GM10248 (cell line): ENCODE data around the gene HSPB2.

ENCODE experiments used
- CTCF ChIA-PET: fragments of 300-600 bp; sonication (Branson Sonifier 250); formaldehyde crosslinking; extraction: SDS; loops from one replicate; lab custom pipeline; 2021; ENCODE audit warnings: antibody characterized with exemption; lab: Yijun Ruan, JAX
- POLR2A ChIA-PET: fragments of 350-650 bp; sonication (Branson Sonifier 250); formaldehyde crosslinking; extraction: SDS; loops from one replicate; lab custom pipeline; 2020; ENCODE audit warnings: antibody characterized with exemption; lab: Yijun Ruan, JAX
- DNase-seq: peaks from one replicate; pipeline ENCODE4 v3.0.0; 2012; ENCODE audit errors: extremely low spot score
- TF ChIP-seq, protein P1 (sequence below): IDR thresholded peaks from 2 replicates; pipeline ENCODE4 v1.5.1; 2012; ENCODE audit warnings: mild to moderate bottlenecking, low read depth; ENCODE audit errors: extremely low read depth, missing control alignments, control extremely low read depth

The HSPB2 gene

DNA sequence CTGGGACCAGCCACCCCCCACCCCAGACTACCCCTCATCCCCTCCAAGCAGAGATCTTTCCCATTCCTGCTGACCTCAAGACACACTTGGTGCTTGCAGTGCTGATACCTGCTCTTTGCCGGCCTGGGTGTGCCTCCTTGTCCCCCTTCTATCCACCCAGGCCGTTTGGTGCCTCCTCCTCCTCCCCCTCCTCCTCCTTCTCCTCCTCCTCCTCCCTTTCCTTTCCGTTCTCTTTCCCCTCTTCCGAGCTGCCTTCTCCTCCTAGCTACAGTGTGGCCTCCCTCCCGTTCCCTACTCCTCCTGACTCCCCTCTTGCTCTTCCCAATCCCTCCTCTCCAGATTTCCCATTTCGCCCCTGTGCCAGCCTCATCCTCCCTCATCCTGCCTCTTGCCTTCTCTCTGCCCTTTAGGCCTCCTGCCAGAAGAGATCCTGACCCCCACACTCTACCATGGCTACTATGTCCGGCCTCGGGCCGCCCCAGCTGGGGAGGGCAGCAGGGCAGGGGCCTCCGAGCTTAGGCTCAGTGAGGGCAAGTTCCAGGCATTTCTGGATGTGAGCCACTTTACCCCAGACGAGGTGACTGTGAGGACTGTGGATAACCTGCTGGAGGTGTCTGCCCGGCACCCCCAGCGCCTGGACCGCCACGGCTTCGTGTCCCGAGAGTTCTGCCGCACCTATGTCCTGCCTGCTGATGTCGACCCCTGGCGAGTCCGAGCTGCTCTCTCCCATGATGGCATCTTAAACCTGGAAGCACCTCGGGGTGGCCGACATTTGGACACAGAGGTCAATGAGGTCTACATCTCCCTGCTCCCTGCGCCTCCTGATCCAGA lies 712 bp downstream of the HSPB2 start:
- TF ChIP-seq, protein P1, sequence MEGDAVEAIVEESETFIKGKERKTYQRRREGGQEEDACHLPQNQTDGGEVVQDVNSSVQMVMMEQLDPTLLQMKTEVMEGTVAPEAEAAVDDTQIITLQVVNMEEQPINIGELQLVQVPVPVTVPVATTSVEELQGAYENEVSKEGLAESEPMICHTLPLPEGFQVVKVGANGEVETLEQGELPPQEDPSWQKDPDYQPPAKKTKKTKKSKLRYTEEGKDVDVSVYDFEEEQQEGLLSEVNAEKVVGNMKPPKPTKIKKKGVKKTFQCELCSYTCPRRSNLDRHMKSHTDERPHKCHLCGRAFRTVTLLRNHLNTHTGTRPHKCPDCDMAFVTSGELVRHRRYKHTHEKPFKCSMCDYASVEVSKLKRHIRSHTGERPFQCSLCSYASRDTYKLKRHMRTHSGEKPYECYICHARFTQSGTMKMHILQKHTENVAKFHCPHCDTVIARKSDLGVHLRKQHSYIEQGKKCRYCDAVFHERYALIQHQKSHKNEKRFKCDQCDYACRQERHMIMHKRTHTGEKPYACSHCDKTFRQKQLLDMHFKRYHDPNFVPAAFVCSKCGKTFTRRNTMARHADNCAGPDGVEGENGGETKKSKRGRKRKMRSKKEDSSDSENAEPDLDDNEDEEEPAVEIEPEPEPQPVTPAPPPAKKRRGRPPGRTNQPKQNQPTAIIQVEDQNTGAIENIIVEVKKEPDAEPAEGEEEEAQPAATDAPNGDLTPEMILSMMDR: no peak

DNA sequence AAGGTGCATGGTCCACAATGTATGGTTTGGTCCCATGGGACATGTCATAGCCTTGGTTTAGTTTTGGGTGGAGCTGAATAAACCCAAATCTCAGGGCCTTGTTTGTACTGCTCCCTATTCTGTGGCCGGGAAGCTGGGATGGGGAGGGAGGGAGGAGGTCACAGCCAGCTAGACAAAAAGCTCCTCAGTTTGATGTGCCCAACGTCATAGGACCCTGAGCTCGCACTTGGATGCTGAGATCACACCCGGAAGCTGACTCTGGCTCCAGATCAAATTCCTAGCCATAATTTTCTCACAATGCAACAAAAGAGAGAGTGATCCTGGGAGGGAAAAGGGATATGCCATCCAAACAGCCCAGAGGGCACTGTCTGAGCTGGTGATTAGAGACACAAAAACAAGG lies 1.5 kb downstream of the HSPB2 start:
- ChIA-PET CTCF (interaction anchor here (1.1 to 2.9 kb wide), 6 partner anchors 8 to 68 kb away, joined by 3 to 16 read pairs (median 6); no protein-coding TSS in a partner anchor), POLR2A (no interaction called here)
- TF ChIP-seq, protein P1: no peak
- no peak for DNase-seq

More for the DNA sequence above, 712 bp downstream of the HSPB2 start:
- CTCF ChIA-PET: interaction anchor here (1.1 to 2.9 kb wide), 6 partner anchors 8 to 69 kb away, joined by 3 to 16 read pairs (median 6); no protein-coding TSS in a partner anchor
- POLR2A ChIA-PET: no interaction called here
- DNase-seq: no peak

DNA sequence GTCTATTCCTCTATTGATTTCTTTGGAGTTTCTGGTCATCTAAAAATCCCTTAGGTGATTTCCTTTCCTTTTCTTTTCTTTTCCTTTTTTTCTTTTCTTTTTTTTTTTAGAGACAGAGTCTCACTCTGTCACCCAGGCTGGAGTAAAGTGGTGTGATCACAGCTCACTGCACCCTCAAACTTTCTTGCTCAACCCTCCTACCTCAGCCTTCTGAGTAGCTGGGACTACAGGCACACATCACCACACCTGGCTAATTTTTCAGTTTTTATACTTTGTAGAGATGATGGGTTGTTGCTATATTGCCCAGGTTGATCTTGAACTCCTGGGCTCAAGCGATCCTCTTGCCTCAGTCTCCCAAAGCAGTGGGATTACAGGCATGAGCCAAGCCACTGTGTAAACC lies 4.2 kb downstream of the HSPB2 start:
- TF ChIP-seq, protein P1: no peak
- DNase-seq: no peak
- CTCF ChIA-PET: no interaction called here
- POLR2A ChIA-PET: no interaction called here

- no peak for DNase-seq
- TF ChIP-seq, protein P1: no peak
- ChIA-PET POLR2A (no interaction called here), CTCF (interaction anchor here (0.9 to 2.1 kb wide), 2 partner anchors 9 to 15 kb away, joined by 3 to 8 read pairs; no protein-coding TSS in a partner anchor)
These were observed 4.8 kb downstream of the HSPB2 start for GRCh38 chr11:111917312-111917711.

- TF ChIP-seq, protein P1: no peak
- ChIA-PET CTCF (interaction anchor here (0.9 to 2.1 kb wide), 2 partner anchors 9 to 14 kb away, joined by 3 to 8 read pairs; no protein-coding TSS in a partner anchor), POLR2A (no interaction called here)
- no peak for DNase-seq
These were observed 5.3 kb downstream of the HSPB2 start for GRCh38 chr11:111917788-111918187.

DNA sequence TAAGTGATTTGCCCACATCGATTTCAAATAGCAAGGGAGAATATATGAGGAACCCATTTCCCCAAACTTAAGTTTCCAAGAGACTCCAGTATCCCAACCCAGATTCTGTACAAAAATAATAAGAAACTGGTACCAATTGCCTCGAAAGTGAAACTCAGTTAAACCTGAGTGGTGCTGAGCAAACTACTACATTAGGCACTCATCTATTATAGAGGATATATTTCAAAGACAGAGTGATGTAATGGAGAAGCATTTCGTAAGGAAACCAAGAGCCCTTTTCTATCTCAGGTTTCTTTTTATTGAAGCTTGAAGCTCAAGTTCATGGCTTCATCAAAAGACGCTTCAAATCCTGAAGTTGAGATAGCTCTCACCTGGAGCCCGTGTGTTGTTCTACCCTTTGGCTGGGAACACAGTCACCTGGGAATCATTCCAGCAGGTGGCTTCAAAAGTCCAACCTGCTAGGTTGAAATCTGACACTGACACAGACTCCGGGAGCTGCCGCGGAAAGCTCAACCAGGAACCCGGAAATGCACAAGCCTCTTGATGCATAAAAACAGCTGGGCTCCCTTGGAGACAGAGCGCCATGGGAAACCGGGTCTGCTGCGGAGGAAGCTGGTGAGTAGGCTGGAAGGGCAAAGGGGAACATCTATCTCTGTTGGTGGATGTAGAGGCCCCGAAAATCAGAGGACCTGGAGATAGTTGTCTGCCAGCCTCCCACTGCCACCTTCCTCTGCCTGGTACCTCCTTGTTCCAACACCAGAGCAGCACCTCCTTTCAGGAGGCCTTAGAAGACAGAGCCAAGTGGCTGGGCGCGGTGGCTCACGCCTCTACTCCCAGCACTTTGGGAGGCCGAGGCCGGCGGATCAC lies 6.1 kb downstream of the HSPB2 start, which contains the start of gene C11orf52:
Gene C11orf52 (plus strand): TSS at position 524 of the 867 bp plus-strand sequence. CDS start 60 bp downstream, at position 584.
- ChIA-PET POLR2A (no interaction called here), CTCF (interaction anchor here (0.9 to 2.1 kb wide), 4 partner anchors 8 to 16 kb away, joined by 3 to 8 read pairs (median 4); no protein-coding TSS in a partner anchor)
- TF ChIP-seq, protein P1: no peak
- DNase-seq: no peak
